Kidney capillary endothelial cell (primary cell): Measurements from ENCODE around the gene MTMR12.
"Not testable (repeated sequence)": the region's sequence is repeated elsewhere in the genome, so short reads cannot be mapped to it uniquely, and the experiment has no call there.

Experiments
- DNase-seq: peaks from one replicate; pipeline ENCODE4 v3.0.0-alpha.2; 2018; ENCODE audit warnings: low spot score

MTMR12 gene

GRCh38 chr5:32325062-32325461 lies 12.3 kb upstream of the MTMR12 start:
- DNase-seq, result no peak

- no peak for DNase-seq
Measured at GRCh38 chr5:32323741-32324140, 11.0 kb upstream of the MTMR12 start.

GRCh38 chr5:32322882-32323281 lies 10.1 kb upstream of the MTMR12 start:
- no peak for DNase-seq

- not testable (repeated sequence) for DNase-seq
Measured at GRCh38 chr5:32321787-32322186, 9.0 kb upstream of the MTMR12 start.

GRCh38 chr5:32320576-32320975 lies 7.8 kb upstream of the MTMR12 start:
- DNase-seq, result no peak

- DNase-seq, result no peak
Measured at GRCh38 chr5:32319926-32320543, 7.3 kb upstream of the MTMR12 start.

- DNase-seq, result no peak
Measured at GRCh38 chr5:32319392-32319791, 6.7 kb upstream of the MTMR12 start.

- DNase-seq, result no peak
Measured at GRCh38 chr5:32317041-32317440, 4.3 kb upstream of the MTMR12 start.

GRCh38 chr5:32315221-32316014 lies 2.7 kb upstream of the MTMR12 start:
- no peak for DNase-seq

GRCh38 chr5:32314658-32315057 lies 1.9 kb upstream of the MTMR12 start:
- no peak for DNase-seq

GRCh38 chr5:32314152-32314488 lies 1.4 kb upstream of the MTMR12 start:
- DNase-seq, result not testable (repeated sequence)

GRCh38 chr5:32312197-32312594 lies 543 bp downstream of the MTMR12 start:
- peak; percentile 29 for DNase-seq

GRCh38 chr5:32311404-32312196 lies 1.1 kb downstream of the MTMR12 start:
- DNase-seq, result no peak

- DNase-seq, result no peak
Measured at GRCh38 chr5:32309761-32310160, 3.0 kb downstream of the MTMR12 start.

- DNase-seq, result no peak
Measured at GRCh38 chr5:32308946-32309345, 3.8 kb downstream of the MTMR12 start.

- DNase-seq, result no peak
Measured at GRCh38 chr5:32307769-32308194, 5.0 kb downstream of the MTMR12 start.

GRCh38 chr5:32304622-32305021 lies 8.1 kb downstream of the MTMR12 start:
- DNase-seq, result no peak

GRCh38 chr5:32303755-32304120 lies 9.0 kb downstream of the MTMR12 start:
- no peak for DNase-seq

GRCh38 chr5:32302835-32303754 lies 9.6 kb downstream of the MTMR12 start:
- DNase-seq, result no peak

- no peak for DNase-seq
Measured at GRCh38 chr5:32301891-32302290, 10.8 kb downstream of the MTMR12 start.

GRCh38 chr5:32299059-32299677 lies 13.6 kb downstream of the MTMR12 start:
- no peak for DNase-seq

GRCh38 chr5:32298059-32298415 lies 14.7 kb downstream of the MTMR12 start:
- DNase-seq, result no peak
